ENCODE results near the gene C2CD2.

The C2CD2 gene

DNA sequence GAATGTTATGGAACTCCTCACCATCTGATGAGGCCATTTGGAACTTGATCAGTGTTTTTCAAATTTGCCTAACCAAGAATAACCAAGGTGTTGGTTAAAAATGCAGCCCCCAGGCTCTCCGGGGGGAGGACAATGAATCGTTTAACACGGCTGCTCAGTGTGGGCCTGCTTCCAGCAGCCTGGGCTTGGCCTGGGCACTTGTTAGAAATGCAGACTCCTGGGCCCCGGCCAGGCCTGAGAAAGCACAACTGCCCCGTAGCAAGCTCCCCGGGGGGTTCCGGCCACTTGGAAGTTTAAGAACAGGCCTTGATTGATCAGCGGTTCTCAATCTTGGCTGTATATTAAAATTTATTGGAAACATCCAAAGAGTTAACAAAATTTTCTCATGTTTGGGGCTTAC, 22.8 kb upstream of the C2CD2 start:
- TF ChIP-seq, protein P1, sequence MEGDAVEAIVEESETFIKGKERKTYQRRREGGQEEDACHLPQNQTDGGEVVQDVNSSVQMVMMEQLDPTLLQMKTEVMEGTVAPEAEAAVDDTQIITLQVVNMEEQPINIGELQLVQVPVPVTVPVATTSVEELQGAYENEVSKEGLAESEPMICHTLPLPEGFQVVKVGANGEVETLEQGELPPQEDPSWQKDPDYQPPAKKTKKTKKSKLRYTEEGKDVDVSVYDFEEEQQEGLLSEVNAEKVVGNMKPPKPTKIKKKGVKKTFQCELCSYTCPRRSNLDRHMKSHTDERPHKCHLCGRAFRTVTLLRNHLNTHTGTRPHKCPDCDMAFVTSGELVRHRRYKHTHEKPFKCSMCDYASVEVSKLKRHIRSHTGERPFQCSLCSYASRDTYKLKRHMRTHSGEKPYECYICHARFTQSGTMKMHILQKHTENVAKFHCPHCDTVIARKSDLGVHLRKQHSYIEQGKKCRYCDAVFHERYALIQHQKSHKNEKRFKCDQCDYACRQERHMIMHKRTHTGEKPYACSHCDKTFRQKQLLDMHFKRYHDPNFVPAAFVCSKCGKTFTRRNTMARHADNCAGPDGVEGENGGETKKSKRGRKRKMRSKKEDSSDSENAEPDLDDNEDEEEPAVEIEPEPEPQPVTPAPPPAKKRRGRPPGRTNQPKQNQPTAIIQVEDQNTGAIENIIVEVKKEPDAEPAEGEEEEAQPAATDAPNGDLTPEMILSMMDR (IDR thresholded peaks at IDR 0.05; ENCODE audit: low read depth, low read length): no peak
- no peak overlapping the region for H3K4me3 ChIP-seq (ENCODE audit: low read depth, low read length)
- in situ Hi-C loops (cut with HindIII; ENCODE audit: low sequenced_read_pairs): no loop called here
- no peak for DNase-seq (ENCODE audit: low read depth, low spot score)

DNA sequence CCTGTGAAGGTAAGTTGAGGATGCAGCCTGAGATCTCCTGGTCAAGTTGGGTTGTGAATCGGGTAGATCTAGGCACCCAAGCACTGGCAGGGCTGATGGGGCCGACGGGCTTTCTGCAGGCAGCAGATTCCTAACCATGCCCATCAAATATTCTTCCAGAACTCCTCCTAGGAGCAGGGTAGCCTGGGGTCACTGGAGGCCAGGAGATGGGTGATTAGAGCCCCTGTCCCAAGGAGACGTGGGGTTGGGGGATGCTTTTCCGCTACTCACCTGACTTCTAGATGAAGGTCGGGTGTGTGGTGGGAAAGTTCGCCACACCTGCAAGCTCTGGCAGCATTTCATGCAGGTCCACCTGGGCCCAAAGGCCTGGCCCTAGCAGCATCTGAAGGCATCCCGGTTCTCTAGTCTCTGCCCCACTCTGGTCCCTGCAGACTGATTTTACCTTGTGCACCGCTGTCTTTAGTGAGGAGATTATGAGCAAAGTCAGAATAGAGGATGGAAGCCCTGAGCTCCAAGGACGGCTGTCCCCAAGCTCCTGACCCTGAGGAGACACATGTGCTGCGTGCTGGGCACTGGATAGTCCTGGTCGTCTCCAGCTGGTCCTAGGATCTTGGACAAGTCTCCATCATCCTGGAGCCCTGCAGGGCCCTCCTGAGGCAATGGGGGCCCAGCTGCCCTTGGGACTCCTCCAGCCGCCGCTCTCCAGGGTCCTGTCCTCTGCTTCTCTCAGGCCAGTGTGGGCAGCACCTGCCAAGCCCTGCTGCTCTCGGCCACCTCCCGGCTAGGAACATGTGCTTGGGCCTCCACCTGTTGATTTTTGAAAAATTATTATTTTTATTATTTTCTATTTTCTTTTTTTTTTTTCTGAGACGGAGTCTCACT, 21.8 kb upstream of the C2CD2 start:
- TF ChIP-seq, protein P1 (IDR thresholded peaks at IDR 0.05; ENCODE audit: low read depth, low read length): no peak
- in situ Hi-C loops (cut with HindIII; ENCODE audit: low sequenced_read_pairs): no loop called here
- no peak overlapping the region for H3K4me3 ChIP-seq (ENCODE audit: low read depth, low read length)
- no peak for DNase-seq (ENCODE audit: low read depth, low spot score)

DNA sequence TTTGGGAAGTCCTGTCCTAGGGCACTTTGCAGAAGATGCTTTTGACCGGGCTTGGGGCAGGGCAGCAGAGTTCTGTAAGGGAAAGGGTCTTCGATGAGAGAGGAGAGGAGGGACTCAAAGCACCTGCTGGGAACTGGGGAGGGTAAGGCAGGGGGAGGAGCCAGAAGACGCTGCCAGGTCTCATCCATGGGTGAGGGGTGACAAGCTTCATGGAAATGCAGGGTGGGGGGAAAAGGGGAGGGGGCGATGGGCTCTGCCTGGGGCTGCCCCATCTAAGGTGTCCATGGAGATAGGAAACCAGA, 20.9 kb upstream of the C2CD2 start:
- TF ChIP-seq, protein P1 (IDR thresholded peaks at IDR 0.05; ENCODE audit: low read depth, low read length): no peak

DNA sequence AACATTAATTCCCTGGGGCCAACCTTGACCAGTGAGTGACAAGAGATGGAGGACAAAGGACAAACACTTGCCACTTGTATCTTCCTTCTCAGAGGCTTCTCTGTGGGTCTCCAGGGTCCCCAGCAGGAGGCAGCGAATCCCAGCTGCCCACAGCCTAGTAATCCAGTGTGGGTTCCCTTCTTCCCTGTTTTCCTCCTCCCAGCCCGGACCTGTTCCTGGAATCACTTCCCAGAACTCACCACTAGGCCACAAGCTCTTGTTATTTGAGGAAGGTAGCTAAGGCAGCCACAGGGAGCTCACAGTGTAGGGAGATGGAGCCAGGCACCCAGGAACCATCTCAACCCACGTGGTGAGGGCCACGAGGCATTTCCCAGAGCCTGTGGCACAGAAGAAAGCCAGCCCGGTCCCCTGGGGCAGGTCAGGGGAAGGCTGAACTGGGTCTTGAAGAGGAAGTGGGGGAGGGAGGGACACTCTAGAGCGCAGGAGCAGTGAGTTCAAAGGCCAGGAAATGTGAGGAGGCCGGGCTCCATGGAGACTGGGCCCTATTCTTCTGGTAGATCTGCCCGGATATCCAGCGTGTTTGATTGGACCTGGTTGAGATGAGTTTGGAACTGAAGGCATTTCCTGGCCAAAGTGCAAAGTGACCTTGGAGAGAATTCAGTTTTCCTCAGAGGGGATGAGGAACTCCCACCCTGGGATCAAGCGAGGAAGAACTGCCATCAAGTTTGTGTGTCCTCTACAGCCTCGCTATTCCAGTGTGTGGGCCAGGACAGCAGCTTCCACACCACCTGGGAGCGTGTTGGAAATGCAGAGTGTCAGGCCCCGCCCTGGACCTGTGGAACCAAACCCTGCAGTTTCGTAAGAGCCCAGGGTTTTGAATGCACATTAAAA, 20.3 kb upstream of the C2CD2 start:
- DNase-seq (ENCODE audit: low read depth, low spot score): no peak
- in situ Hi-C loops (cut with HindIII; ENCODE audit: low sequenced_read_pairs): no loop called here
- no peak overlapping the region for H3K4me3 ChIP-seq (ENCODE audit: low read depth, low read length)
- TF ChIP-seq, protein P1 (IDR thresholded peaks at IDR 0.05; ENCODE audit: low read depth, low read length): no peak

More for the DNA sequence above, 20.9 kb upstream of the C2CD2 start:
- no peak for DNase-seq (ENCODE audit: low read depth, low spot score)
- no peak overlapping the region for H3K4me3 ChIP-seq (ENCODE audit: low read depth, low read length)
- in situ Hi-C loops (cut with HindIII; ENCODE audit: low sequenced_read_pairs): no loop called here

DNA sequence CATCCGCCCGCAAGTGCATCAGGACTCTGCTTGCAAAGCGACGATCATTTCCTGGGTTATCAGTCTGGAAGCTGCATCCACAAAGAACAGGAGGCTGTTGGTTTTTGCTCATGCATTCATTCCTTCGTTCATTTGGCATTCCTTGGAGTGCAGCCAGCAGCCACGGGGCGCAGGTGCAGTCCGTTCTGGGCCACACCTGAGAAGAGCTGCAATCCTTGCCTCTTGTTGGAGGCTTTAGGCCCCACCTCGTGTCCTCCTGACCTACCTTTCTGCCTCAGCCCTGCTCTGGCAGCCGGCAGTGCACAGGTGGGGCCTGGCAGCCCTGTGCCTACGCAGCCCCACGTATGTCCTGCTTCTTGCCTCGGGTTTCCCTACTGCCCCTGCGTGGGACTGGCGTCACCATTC, 19.6 kb upstream of the C2CD2 start:
- TF ChIP-seq, protein P1 (IDR thresholded peaks at IDR 0.05; ENCODE audit: low read depth, low read length): no peak
- in situ Hi-C loops (cut with HindIII; ENCODE audit: low sequenced_read_pairs): no loop called here
- H3K4me3 ChIP-seq (ENCODE audit: low read depth, low read length): no peak overlapping the region
- no peak for DNase-seq (ENCODE audit: low read depth, low spot score)

DNA sequence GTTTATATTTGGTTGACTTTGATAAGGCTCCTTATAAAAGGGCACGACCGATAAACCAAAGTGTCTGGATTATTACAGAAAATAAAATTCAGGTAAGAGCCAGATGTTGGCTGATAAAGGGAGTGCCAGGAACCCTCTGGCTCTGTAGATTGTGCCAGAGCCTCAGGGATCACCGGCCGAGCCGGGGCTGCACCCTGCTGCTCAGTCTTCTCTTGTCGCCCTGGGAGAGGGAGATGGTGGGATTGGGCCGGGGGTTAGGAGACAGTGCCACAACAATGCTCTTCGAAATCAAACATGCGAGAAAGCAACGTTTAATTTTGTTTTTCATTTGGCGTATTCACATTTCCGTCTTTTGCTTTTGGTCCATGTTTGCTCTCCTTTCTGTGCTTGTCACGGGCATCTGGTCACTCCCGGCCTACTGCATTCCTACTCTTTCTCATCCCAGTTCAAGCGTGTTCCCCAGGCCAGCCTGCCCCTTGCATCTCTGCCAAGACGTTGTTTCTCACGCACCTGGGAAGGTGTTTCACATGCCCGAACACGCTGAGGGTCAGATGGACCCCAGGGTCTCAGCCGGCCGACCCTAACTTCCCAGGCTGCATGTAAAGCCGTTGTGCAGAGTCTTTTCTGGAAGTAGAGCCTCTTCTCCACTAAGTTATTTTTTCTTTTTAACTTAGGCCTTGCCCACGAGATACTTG, 18.8 kb upstream of the C2CD2 start:
- no peak overlapping the region for H3K4me3 ChIP-seq (ENCODE audit: low read depth, low read length)
- DNase-seq (ENCODE audit: low read depth, low spot score): no peak
- in situ Hi-C loops (cut with HindIII; ENCODE audit: low sequenced_read_pairs): no loop called here
- TF ChIP-seq, protein P1 (IDR thresholded peaks at IDR 0.05; ENCODE audit: low read depth, low read length): no peak
